HEK293 (cell line): ENCODE measurements around the gene ZMYND10.
"Not testable (repeated sequence)": the region's sequence is repeated elsewhere in the genome, so short reads cannot be mapped to it uniquely, and the experiment has no call there.

Source experiments
- CTCF ChIA-PET: fragments of 350-600 bp; formaldehyde crosslinking; extraction: SDS; loops from one replicate; lab custom pipeline; 2021; ENCODE audit warnings: antibody characterized with exemption; lab: Yijun Ruan, JAX
- POLR2A ChIA-PET: fragments of 300-600 bp; formaldehyde crosslinking; extraction: SDS; loops from one replicate; lab custom pipeline; 2020; ENCODE audit warnings: antibody characterized with exemption, inconsistent platforms; lab: Yijun Ruan, JAX
- H3K27ac ChIP-seq: fragments of 200-500 bp; sonication (Bioruptor generic); 2 replicates; pipeline ENCODE4 v1.5.1; 2014; ENCODE audit warnings: low read depth, low read length, control low read depth, inconsistent platforms; ENCODE audit errors: extremely low read depth
- H3K36me3 ChIP-seq, 2 experiments: fragments of 200-500 bp in 1 of 2; sonication (Bioruptor generic) in 1 of 2; 1 replicate in 1 of 2; 2 replicates in 1 of 2; pipeline ENCODE4 v1.5.1; 2014 to 2017; ENCODE audit warnings: inconsistent platforms in 2 of 2, low read length in 2 of 2; ENCODE audit not compliant: control insufficient read depth in 2 of 2, insufficient read depth in 1 of 2
- H3K4me1 ChIP-seq: fragments of 200-500 bp; sonication (Bioruptor generic); 2 replicates; pipeline ENCODE4 v1.5.1; 2014; ENCODE audit warnings: mild to moderate bottlenecking, low read length, inconsistent platforms; ENCODE audit not compliant: control insufficient read depth, insufficient read depth
- H3K4me3 ChIP-seq: 2 replicates; pipeline ENCODE4 v1.5.1; 2011; ENCODE audit warnings: low read depth, mild to moderate bottlenecking, control low read depth, low read length, moderate library complexity
- H3K9me3 ChIP-seq: fragments of 200-500 bp; sonication (Bioruptor generic); 2 replicates; pipeline ENCODE4 v1.5.1; 2014; ENCODE audit warnings: low read depth, low read length, inconsistent platforms; ENCODE audit not compliant: control insufficient read depth, insufficient read depth
- GFI1B ChIP-seq: fragments of 450-650 bp; formaldehyde crosslinking; IDR thresholded peaks from 2 replicates; pipeline ENCODE4 v1.5.1; 2016; ENCODE audit warnings: missing biosample characterization, missing genetic modification characterization
- KLF9 ChIP-seq: fragments of 450-650 bp; formaldehyde crosslinking; IDR thresholded peaks from 2 replicates; pipeline ENCODE4 v1.5.1; 2016; ENCODE audit warnings: missing biosample characterization, missing genetic modification characterization, low read depth
- TCF7L2 ChIP-seq: IDR thresholded peaks from 2 replicates; pipeline ENCODE4 v1.6.1; 2011; ENCODE audit warnings: low read depth, mild to moderate bottlenecking, inconsistent platforms, low read length, moderate library complexity, borderline replicate concordance
- TRIM28 ChIP-seq: IDR thresholded peaks from 2 replicates; pipeline ENCODE4 v1.6.1; 2011; ENCODE audit warnings: low read length, control low read depth, borderline replicate concordance
- YY2 ChIP-seq: fragments of 450-650 bp; formaldehyde crosslinking; IDR thresholded peaks from 2 replicates; pipeline ENCODE4 v1.5.1; 2016; ENCODE audit warnings: missing biosample characterization, missing genetic modification characterization
- ZNF10 ChIP-seq: fragments of 450-650 bp; formaldehyde crosslinking; IDR thresholded peaks from 2 replicates; pipeline ENCODE4 v1.5.1; 2017; ENCODE audit warnings: missing biosample characterization, missing genetic modification characterization
- ZNF140 ChIP-seq: fragments of 450-650 bp; formaldehyde crosslinking; IDR thresholded peaks from 2 replicates; pipeline ENCODE4 v1.5.1; 2016; ENCODE audit warnings: missing biosample characterization, missing genetic modification characterization
- ZNF175 ChIP-seq: fragments of 450-650 bp; formaldehyde crosslinking; IDR thresholded peaks from 2 replicates; pipeline ENCODE4 v1.5.1; 2016; ENCODE audit warnings: missing biosample characterization, missing genetic modification characterization
- ZNF2 ChIP-seq: fragments of 450-650 bp; formaldehyde crosslinking; IDR thresholded peaks from 2 replicates; pipeline ENCODE4 v1.5.1; 2016; ENCODE audit warnings: missing biosample characterization, missing genetic modification characterization
- ZNF24 ChIP-seq: fragments of 450-650 bp; formaldehyde crosslinking; IDR thresholded peaks from 2 replicates; pipeline ENCODE4 v1.5.1; 2016; ENCODE audit warnings: missing biosample characterization, missing genetic modification characterization
- ZNF391 ChIP-seq: fragments of 450-650 bp; formaldehyde crosslinking; IDR thresholded peaks from 2 replicates; pipeline ENCODE4 v1.5.1; 2016; ENCODE audit warnings: low read depth, missing biosample characterization, missing genetic modification characterization, borderline replicate concordance
- ZNF394 ChIP-seq: fragments of 450-650 bp; formaldehyde crosslinking; IDR thresholded peaks from 2 replicates; pipeline ENCODE4 v1.5.1; 2016; ENCODE audit warnings: missing biosample characterization, missing genetic modification characterization, mild to moderate bottlenecking, moderate library complexity, borderline replicate concordance
- ZNF473 ChIP-seq: fragments of 450-650 bp; formaldehyde crosslinking; IDR thresholded peaks from 2 replicates; pipeline ENCODE4 v1.5.1; 2017; ENCODE audit warnings: missing biosample characterization, missing genetic modification characterization
- ZNF623 ChIP-seq: fragments of 450-650 bp; formaldehyde crosslinking; IDR thresholded peaks from 2 replicates; pipeline ENCODE4 v1.5.1; 2016; ENCODE audit warnings: missing biosample characterization, missing genetic modification characterization
- ZNF626 ChIP-seq: fragments of 450-650 bp; sonication (Bioruptor Pico); formaldehyde crosslinking; IDR thresholded peaks from 2 replicates; pipeline ENCODE4 v1.5.1; 2018; ENCODE audit warnings: missing biosample characterization, missing genetic modification characterization, inconsistent platforms
- ZNF791 ChIP-seq: fragments of 450-650 bp; formaldehyde crosslinking; IDR thresholded peaks from 2 replicates; pipeline ENCODE4 v1.5.1; 2016; ENCODE audit warnings: missing biosample characterization, missing genetic modification characterization
- TF ChIP-seq, protein P1 (sequence below): sonication (generic); formaldehyde crosslinking; IDR thresholded peaks from 2 replicates; pipeline ENCODE4 v1.8.1; 2022; ENCODE audit warnings: mild to moderate bottlenecking, moderate library complexity, missing genetic modification reagents
- TF ChIP-seq, protein P2 (sequence below): fragments of 450-650 bp; formaldehyde crosslinking; IDR thresholded peaks from 2 replicates; pipeline ENCODE4 v1.5.1; 2017; ENCODE audit warnings: missing biosample characterization, missing genetic modification characterization
- TF ChIP-seq, protein P3 (sequence below): fragments of 450-650 bp; formaldehyde crosslinking; optimal IDR thresholded peaks from 2 replicates; pipeline ENCODE3; 2016; ENCODE audit warnings: missing biosample characterization, mild to moderate bottlenecking, missing genetic modification characterization

Gene ZMYND10

DNA sequence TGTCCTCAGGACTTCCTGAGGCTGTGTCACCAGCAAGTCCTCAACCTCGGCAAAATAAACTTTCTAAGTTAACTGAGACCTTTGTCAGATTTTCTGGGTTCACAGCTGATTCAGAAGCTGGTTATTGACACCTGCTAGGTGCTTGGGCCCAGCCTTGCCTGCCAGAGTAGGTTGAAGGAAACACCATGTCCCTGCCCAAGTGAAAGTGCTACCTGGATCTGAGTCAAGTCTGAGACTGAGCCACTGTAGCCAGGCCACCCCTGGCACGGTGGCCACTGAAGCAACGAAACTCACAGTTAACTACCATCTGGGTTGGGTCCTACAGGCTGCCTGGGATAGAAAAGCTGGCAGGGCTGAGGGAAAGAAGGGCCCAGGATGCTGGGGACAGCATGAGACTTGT lies 31.2 kb downstream of the ZMYND10 start:
- CTCF ChIA-PET: interaction anchor here (0.6 kb wide), 1 partner anchor 133 kb away, joined by 4 read pairs; no protein-coding TSS in a partner anchor

DNA sequence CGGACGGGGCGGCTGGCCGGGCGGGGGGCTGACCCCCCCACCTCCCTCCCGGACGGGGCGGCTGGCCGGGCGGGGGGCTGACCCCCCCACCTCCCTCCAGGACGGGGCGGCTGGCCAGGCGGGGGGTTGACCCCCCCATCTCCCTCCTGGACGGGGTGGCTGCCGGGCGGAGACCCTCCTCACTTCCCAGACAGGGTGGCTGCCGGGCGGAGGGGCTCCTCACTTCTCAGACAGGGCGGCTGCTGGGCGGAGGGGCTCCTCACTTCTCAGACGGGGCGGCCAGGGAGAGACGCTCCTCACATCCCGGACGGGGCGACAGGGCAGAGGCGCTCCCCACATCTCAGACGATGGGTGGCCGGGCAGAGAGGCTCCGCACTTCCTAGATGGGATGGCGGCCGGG lies 33.5 kb downstream of the ZMYND10 start:
- POLR2A ChIA-PET, H3K36me3 ChIP-seq, H3K9me3 ChIP-seq, H3K4me3 ChIP-seq, CTCF ChIA-PET, H3K27ac ChIP-seq, H3K4me1 ChIP-seq: not testable (repeated sequence)

More for the DNA sequence above, 31.2 kb downstream of the ZMYND10 start:
- H3K4me1 ChIP-seq: peaks cover 7% of the 10 kb centered on the region; the same call in 1 of the 2 replicates
- no peaks in the 10 kb centered on the region for H3K9me3 ChIP-seq
- H3K4me3 ChIP-seq: no peak overlapping the region
- H3K27ac ChIP-seq: no peak overlapping the region
- TF ChIP-seq GFI1B (tag by site-specific recombination) (no peak), ZNF473 (tag by site-specific recombination) (no peak), ZNF391 (tag by site-specific recombination) (no peak), YY2 (no peak), TCF7L2 (no peak), ZNF2 (tag by site-specific recombination) (no peak), ZNF623 (tag by site-specific recombination) (no peak), ZNF175 (tag by site-specific recombination) (no peak)
- POLR2A ChIA-PET: interaction anchor here (0.6 to 2.2 kb wide), 2 partner anchors 23 to 1066 kb away, joined by 3 to 5 read pairs; no protein-coding TSS in a partner anchor
- H3K36me3 ChIP-seq: peaks cover 0 to 30% of the 10 kb centered on the region in 2 experiments; a peak in 1 of 3 replicates

DNA sequence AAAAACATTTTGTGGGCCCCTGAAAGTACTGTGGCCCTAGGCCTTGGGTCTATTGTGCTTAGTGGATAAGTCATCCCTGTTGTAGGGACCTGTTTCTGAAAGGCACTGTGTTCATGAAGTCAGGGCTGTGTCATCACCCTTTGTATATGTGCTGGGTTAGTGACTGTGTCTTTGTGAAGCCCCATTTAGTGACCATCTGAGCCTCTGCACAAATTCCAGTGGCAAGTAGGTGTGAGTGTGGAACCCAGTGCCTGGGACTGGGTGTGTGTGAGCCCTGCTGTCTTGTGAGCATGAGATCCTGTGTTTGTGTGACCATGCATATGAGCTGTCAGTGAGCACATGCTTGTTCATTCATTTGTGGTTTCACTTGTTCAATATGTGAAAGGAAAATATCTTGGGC lies 40.9 kb downstream of the ZMYND10 start:
- CTCF ChIA-PET: no interaction called here
- H3K36me3 ChIP-seq: no peaks in the 10 kb centered on the region
- no peaks in the 10 kb centered on the region for H3K4me1 ChIP-seq
- POLR2A ChIA-PET: interaction anchor here (0.6 kb wide), 1 partner anchor 29 kb away, joined by 3 read pairs; no protein-coding TSS in a partner anchor
- H3K4me3 ChIP-seq: no peak overlapping the region
- TF ChIP-seq, protein P1, sequence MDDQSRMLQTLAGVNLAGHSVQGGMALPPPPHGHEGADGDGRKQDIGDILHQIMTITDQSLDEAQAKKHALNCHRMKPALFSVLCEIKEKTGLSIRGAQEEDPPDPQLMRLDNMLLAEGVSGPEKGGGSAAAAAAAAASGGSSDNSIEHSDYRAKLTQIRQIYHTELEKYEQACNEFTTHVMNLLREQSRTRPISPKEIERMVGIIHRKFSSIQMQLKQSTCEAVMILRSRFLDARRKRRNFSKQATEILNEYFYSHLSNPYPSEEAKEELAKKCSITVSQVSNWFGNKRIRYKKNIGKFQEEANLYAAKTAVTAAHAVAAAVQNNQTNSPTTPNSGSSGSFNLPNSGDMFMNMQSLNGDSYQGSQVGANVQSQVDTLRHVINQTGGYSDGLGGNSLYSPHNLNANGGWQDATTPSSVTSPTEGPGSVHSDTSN (CRISPR knock-in tag): no peak
- TF ChIP-seq ZNF140 (tag by site-specific recombination) (no peak), TRIM28 (no peak), ZNF394 (tag by site-specific recombination) (no peak), ZNF24 (no peak), KLF9 (tag by site-specific recombination) (no peak), ZNF175 (tag by site-specific recombination) (no peak), ZNF626 (tag by site-specific recombination) (no peak), ZNF791 (tag by site-specific recombination) (no peak), ZNF10 (tag by site-specific recombination) (no peak)
- TF ChIP-seq, protein P2, sequence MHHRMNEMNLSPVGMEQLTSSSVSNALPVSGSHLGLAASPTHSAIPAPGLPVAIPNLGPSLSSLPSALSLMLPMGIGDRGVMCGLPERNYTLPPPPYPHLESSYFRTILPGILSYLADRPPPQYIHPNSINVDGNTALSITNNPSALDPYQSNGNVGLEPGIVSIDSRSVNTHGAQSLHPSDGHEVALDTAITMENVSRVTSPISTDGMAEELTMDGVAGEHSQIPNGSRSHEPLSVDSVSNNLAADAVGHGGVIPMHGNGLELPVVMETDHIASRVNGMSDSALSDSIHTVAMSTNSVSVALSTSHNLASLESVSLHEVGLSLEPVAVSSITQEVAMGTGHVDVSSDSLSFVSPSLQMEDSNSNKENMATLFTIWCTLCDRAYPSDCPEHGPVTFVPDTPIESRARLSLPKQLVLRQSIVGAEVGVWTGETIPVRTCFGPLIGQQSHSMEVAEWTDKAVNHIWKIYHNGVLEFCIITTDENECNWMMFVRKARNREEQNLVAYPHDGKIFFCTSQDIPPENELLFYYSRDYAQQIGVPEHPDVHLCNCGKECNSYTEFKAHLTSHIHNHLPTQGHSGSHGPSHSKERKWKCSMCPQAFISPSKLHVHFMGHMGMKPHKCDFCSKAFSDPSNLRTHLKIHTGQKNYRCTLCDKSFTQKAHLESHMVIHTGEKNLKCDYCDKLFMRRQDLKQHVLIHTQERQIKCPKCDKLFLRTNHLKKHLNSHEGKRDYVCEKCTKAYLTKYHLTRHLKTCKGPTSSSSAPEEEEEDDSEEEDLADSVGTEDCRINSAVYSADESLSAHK (tag by site-specific recombination): no peak
- TF ChIP-seq, protein P3, sequence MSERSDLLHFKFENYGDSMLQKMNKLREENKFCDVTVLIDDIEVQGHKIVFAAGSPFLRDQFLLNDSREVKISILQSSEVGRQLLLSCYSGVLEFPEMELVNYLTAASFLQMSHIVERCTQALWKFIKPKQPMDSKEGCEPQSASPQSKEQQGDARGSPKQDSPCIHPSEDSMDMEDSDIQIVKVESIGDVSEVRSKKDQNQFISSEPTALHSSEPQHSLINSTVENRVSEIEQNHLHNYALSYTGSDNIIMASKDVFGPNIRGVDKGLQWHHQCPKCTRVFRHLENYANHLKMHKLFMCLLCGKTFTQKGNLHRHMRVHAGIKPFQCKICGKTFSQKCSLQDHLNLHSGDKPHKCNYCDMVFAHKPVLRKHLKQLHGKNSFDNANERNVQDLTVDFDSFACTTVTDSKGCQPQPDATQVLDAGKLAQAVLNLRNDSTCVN (tag by site-specific recombination): no peak
- TF ChIP-seq, all 188 proteins: peak for 0
- Histone ChIP-seq H3K27ac (no peak overlapping the region), H3K9me3 (no peaks in the 10 kb centered on the region)
